Measurements from ENCODE around the gene ATAD5.
A peak's percentile ranks its signal among the peaks of the same experiment; 100 is the strongest.

ATAD5 gene

GRCh38 chr17:30832438-30833124 lies 815 bp downstream of the ATAD5 start:
- Histone ChIP-seq H3K27me3 (ENCODE audit: insufficient read depth, low read depth) (no peaks in the 10 kb centered on the region), H3K9ac (peak overlapping the region; percentile 91), H4K20me1 (ENCODE audit: insufficient read depth) (no peaks in the 10 kb centered on the region), H3K4me2 (peak overlapping the region; percentile 90), H3K4me1 (ENCODE audit: low read depth, poor library complexity, severe bottlenecking) (peaks cover 20% of the 10 kb centered on the region), H3K79me2 (ENCODE audit: insufficient read depth, low read depth) (peaks cover 47% of the 10 kb centered on the region), H3K36me3 (ENCODE audit: insufficient read depth) (no peaks in the 10 kb centered on the region; the same call in 1 of the 2 replicates), H3K4me3 (IDR thresholded peaks at IDR 0.05; ENCODE audit: insufficient read depth, low read depth, low read length) (peak overlapping the region; percentile 76), H3K27ac (peak overlapping the region; percentile 62), H2AFZ (ENCODE audit: low read depth) (peak overlapping the region; percentile 99)
- TF ChIP-seq CTCF (conservative IDR thresholded peaks at IDR 0.05; ENCODE audit: low read depth, low read length): no peak

DNA sequence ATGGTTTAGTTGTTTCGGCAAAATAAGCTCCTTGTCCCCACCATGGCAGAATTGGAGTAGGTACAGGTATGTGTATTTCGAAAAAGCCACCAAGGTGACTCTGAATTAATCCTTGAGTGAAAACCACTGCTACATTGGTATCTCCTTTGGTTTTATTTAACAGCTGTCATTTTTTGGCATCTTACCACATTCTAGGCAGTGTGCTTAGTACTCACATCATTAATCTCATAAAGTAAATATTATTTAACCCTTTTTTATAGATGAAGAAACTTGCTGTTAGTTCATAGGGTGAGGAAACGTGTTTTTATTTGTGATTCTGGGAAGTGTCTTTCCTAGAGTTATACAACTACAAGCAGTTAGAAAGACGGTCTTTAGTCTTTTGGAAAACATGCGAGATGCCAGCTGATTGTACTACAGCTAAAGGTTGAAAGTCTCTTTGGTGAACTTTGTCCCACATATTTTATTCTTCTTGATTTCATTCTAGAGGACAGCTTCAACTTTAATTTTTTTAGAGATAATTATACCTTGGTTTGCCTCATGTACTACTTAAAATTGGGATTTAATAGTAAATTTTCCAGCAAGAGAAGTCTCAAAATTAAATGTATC lies 6.5 kb downstream of the ATAD5 start:
- H3K4me2 ChIP-seq: no peak overlapping the region
- no peaks in the 10 kb centered on the region; the same call in 1 of the 2 replicates for H3K36me3 ChIP-seq (ENCODE audit: insufficient read depth)
- H3K27ac ChIP-seq: no peak overlapping the region
- H2AFZ ChIP-seq (ENCODE audit: low read depth): no peak overlapping the region
- no peak overlapping the region for H3K9ac ChIP-seq
- peaks cover 10% of the 10 kb centered on the region for H3K4me1 ChIP-seq (ENCODE audit: low read depth, poor library complexity, severe bottlenecking)
- no peak overlapping the region for H3K4me3 ChIP-seq (IDR thresholded peaks at IDR 0.05; ENCODE audit: insufficient read depth, low read depth, low read length)
- no peaks in the 10 kb centered on the region for H3K27me3 ChIP-seq (ENCODE audit: insufficient read depth, low read depth)
- no peak for TF ChIP-seq CTCF (conservative IDR thresholded peaks at IDR 0.05; ENCODE audit: low read depth, low read length)
- peaks cover 27% of the 10 kb centered on the region for H3K79me2 ChIP-seq (ENCODE audit: insufficient read depth, low read depth)
- H4K20me1 ChIP-seq (ENCODE audit: insufficient read depth): no peaks in the 10 kb centered on the region

DNA sequence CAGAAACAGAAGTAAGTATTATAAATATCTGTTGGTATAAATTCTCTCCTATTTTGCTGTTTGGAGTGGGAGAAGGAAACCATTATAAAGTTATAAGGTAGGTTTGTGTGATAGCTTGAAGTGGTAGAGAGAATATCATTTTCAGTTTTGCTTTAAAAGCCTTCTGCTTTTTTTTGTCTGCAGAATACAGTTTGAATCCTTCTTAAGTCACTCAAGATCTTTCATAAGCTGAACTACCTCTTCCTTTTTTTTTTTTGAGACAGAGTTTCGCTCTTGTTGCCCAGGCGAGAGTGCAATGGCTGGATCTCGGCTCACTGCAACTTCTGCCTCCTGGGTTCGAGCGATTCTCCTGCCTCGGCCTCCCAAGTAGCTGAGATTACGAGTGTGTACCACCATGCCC lies 9.0 kb downstream of the ATAD5 start:
- Histone ChIP-seq H2AFZ (ENCODE audit: low read depth) (no peak overlapping the region), H3K4me2 (no peak overlapping the region), H3K27ac (no peak overlapping the region), H3K9ac (no peak overlapping the region), H3K27me3 (ENCODE audit: insufficient read depth, low read depth) (no peaks in the 10 kb centered on the region), H3K36me3 (ENCODE audit: insufficient read depth) (no peaks in the 10 kb centered on the region; the same call in 1 of the 2 replicates), H4K20me1 (ENCODE audit: insufficient read depth) (no peaks in the 10 kb centered on the region), H3K79me2 (ENCODE audit: insufficient read depth, low read depth) (peaks cover 2% of the 10 kb centered on the region; the same call in 1 of the 2 replicates), H3K4me1 (ENCODE audit: low read depth, poor library complexity, severe bottlenecking) (no peaks in the 10 kb centered on the region), H3K4me3 (IDR thresholded peaks at IDR 0.05; ENCODE audit: insufficient read depth, low read depth, low read length) (no peak overlapping the region)
- TF ChIP-seq CTCF (conservative IDR thresholded peaks at IDR 0.05; ENCODE audit: low read depth, low read length): no peak

DNA sequence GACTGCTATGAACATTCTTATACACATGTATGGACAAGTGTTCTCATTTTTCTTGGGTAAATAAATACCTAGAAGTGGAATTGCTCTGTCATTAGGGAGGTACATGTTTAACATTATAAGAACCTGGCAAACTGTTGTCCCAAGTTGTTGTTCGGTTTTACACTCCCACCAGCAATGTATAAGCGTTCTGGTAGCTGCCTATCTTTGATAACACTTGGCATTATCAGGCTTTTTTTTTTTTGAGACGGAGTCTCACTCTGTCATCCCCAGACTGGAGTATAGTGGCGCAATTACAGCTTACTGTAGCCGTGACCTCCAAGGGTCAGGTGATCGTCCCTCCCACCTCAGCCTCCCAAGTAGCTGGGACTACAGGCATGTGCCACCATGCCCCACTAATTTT lies 16.3 kb downstream of the ATAD5 start:
- H3K79me2 ChIP-seq (ENCODE audit: insufficient read depth, low read depth): no peaks in the 10 kb centered on the region
- no peak overlapping the region for H3K9ac ChIP-seq
- H3K4me3 ChIP-seq (IDR thresholded peaks at IDR 0.05; ENCODE audit: insufficient read depth, low read depth, low read length): no peak overlapping the region
- TF ChIP-seq CTCF (conservative IDR thresholded peaks at IDR 0.05; ENCODE audit: low read depth, low read length): no peak
- H3K4me1 ChIP-seq (ENCODE audit: low read depth, poor library complexity, severe bottlenecking): no peaks in the 10 kb centered on the region
- H3K4me2 ChIP-seq: no peak overlapping the region
- no peaks in the 10 kb centered on the region for H4K20me1 ChIP-seq (ENCODE audit: insufficient read depth)
- H2AFZ ChIP-seq (ENCODE audit: low read depth): no peak overlapping the region
- H3K36me3 ChIP-seq (ENCODE audit: insufficient read depth): no peaks in the 10 kb centered on the region; the same call in 1 of the 2 replicates
- H3K27ac ChIP-seq: no peak overlapping the region
- H3K27me3 ChIP-seq (ENCODE audit: insufficient read depth, low read depth): no peaks in the 10 kb centered on the region

Measured in KMS-11 (cell line).